ENCODE results near the gene UTS2B.

UTS2B gene, protein sequence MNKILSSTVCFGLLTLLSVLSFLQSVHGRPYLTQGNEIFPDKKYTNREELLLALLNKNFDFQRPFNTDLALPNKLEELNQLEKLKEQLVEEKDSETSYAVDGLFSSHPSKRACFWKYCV

DNA sequence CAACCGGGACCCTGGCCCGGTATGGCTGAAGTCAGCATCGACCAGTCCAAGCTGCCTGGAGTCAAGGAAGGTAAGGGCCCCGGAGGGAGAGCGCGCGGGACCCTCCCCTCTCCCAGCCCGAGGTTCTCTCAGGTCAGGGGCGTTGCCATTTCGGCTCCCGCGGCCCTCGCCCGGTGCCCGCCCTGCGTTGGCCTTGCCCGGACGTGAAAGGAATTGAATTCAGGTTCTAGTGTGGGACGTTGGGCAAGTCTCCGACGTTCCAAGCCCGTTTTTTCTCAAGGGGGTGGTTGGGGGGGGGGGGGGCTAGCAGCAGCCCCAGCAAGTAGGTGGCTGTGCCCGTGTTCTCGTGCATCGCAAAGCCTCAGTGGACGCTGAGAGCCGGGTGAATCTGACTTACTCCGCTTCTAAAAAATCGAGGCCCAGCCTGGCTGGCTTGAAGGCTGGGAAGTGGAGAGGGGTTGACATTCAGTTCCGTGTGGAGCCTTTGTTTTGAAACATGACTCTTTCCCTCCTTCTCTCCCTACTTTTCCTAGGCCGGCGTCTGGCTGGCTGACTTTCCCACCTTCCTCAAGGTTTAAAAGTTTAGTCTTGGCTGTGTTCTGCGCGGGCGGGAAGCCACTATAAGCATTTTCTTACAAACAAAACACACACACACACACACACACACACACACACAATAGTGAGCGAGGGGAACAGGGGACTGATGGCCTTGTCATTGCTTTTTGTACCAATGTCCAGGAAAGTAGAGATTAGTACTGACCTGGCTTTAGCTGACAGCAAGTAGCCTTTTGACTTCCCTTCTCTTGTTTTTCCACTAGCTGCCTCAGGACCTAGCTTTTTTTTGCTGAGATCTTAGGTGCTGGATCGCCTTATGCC, at the start of gene UTS2B:
Gene UTS2B, minus strand, starts transcription at position 873 of the 876 bp plus-strand sequence. CDS start 48,337 bp downstream, outside the sequence.
- peak; percentile 47 for DNase-seq (ENCODE audit: low spot score)

DNA sequence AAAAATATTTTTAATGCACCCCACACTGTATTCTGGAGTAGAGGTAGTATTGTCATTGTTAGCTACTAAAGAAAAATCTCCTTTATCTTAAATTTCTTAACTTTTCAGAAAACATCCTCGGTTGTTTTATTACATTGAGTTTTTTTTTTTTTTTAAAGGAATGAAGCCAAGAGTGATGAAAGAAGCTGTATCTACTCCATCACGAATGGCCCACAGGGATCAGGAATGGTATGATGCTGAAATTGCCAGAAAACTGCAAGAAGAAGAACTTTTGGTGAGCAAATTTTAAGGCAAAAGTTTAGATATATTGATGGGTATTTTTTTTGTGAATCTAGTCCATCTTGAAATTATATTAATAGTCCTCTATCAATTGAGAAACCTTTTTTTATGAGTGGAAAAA, 49.7 kb upstream of the UTS2B start:
- DNase-seq (ENCODE audit: low spot score), result no peak

DNA sequence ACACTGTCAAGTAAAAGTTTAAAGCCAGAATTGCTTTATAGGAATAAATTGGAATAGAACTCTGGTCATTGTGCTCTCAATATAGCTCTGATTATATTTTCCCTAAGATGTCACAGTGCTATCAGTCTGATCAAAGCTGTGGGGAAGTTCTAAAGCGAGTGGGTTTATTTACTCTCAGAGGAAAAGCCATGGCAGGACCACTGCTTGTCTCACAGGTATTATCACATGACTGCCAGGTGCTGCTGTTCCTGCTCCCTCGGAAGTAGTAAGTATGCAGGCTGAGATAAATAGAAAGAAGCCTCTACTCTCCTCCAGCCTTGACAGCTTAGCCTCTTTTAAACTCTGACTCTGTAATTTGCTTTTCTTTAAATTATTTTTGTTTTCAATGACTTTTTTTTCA, 49.1 kb upstream of the UTS2B start:
- DNase-seq (ENCODE audit: low spot score), result no peak

DNA sequence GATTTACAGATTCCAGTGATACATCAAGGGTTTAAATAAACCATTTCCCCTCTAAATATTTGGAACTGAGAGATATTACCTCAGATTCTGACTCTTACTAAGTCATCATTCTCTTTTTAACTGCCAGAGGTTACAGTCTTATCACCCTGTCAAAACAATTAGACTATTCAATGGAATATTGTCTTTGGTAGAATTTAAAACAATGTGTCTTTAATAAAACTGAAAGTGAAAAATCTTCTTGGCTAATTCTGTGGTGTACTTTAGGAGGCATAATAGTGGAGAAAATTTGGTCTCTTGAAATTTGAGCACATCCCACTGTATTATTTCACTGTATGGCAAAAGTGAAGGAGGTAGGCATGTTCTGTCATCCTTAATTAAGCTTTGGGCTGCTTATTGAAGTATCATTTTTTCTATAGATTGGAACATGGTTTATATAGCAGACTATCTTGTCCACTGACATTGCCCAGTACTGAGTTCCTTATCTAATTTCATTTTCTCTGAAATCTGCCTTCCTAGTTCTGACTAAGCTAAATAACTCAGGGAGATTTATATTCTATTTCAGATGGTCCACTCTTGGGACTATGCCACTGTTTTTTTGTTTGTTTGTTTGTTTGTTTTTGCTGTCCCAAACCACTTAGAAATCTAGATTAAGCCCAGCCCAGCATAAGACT, 48.0 kb upstream of the UTS2B start:
- no peak for DNase-seq (ENCODE audit: low spot score)

DNA sequence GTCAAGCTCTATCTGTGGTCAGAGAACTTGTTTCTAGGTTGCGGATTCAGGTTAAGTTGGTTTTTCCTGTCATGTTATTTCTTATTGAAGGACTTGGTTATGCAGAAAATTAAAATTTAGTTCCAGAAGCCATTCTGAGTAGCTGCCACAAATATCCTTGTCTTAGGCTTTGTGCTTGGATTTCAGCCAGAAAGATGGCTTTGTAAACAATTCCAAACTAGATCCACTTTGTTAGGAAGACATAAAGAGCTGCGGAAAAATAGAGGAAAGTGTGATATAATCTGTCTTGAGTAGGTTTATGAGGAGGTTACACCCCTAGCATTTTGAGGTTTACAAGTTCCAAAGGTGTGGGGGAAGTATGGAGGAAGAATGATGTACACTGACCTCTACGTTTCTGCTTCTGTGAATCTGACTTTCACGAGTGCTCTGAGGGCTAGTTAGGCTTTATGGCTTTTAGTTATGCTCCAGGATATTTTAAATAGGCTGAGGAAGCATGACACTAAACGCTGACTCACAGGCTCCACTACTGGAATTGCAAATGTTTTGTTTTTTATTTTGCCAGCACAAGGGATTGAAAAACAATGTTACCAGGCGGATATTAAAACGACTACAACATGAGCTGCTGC, 46.3 kb upstream of the UTS2B start:
- DNase-seq (ENCODE audit: low spot score), result no peak

DNA sequence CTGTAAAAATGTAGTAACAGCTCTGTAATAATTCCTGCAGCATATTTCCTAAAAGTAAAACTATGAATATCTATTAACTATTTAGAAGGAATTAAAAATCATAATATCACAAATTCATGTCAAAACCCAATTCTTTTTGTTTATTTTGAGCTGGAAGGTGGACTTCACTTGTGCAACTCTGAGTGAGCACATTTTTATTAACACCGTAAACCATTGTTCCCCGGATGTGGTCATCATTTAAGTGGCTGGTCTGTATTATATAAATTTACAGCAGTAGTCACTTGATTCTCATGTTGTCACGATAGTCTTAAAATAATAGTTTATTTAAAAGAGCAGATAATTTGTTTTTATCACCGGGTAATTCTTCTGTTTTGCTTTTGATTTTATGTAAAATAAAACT, 43.0 kb upstream of the UTS2B start:
- DNase-seq (ENCODE audit: low spot score), result no peak

DNA sequence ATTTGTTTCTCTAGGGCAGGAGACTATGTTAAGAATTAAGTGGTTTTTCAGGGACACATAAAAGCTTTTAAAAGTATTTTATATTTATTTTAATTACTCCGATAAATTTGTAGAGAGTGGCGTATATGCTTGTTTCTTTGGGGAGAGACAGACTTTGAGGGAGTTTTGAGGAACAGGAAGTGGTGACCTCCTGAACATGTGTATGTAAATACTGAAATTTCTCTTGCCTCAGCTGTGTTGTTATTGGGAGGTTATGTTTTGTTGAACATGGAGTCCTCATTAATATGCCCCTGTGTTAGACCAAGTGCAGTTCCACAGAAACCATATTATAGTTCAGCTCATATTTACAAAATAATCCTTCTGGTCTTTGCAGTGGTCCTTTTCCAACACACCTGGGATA, 41.8 kb upstream of the UTS2B start:
- DNase-seq (ENCODE audit: low spot score), result no peak

DNA sequence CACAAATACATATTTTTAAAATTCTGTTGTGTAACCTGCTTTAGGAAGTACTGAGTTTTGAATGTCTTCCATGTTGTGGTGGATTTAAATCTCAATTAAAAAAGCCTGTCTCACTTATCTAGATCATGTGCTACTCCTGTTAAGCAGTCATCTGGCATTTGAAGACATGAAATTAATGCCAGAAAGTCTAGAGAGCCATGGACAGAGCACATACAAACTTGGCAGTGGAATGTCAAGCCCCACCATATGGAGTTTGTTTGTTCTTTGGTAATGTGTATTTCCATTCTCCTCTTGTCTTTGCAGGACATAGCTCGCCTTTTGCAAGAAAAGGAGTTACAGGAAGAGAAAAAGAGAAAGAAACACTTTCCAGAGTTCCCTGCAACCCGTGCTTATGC, 39.3 kb upstream of the UTS2B start:
- DNase-seq (ENCODE audit: low spot score), result no peak

DNA sequence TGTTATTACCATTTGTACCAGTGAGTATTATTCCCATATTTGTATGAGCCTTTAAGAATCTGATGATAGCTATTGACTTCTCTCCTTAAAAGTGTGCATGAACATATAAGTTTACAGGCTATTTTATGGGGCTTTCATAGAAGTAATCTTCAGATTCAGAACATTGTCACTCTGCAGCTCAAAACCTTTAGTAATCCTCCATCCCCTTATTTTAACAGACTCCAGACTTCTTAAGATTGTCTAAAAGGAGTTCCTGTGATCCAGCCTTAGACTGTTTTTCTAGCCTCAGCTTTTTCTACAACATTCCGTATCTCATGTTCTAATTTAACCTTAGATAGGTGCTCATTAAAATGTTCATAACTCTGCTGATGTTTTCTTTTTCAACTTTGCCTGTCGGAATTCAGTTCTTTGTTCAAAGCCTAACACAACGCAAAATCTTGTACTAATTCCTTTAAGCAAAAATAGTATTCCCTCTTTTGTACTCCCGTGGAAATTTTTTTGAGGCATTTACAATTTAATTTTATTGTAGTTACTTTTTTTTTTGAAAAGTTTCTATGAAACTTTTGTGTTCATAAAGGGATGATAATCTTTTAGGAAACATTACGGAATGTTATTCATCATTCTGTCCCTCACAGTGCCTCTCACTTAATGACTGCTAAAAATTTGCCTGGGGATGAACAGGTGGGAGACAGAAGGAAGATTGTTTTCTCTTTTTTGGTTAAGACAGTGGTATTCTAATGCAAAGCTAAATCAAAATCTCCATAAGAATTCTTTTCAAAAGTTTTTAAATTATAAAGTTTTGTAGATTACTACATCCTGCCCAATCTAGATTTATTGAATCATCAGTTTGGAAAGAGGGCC, 38.7 kb upstream of the UTS2B start:
- no peak for DNase-seq (ENCODE audit: low spot score)

DNA sequence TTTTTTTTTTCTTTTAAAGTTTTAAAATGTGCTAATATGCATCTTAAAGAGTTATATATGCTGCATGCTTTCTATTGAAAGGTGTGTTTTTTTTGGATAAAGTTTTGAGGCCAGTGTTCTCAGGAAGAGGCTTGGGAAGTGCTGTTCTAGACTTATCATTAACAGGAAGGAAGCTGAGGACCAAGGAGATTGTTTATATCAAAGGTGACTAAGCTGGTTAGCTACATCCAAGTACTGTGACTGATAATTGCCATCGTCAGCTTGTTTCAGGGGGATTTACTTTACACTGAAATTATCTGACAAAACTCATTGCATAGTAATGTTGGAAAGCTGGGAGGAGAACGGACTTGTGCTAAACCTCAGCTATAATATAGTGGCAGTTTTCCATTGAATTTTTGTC, 36.3 kb upstream of the UTS2B start:
- DNase-seq (ENCODE audit: low spot score), result no peak

DNA sequence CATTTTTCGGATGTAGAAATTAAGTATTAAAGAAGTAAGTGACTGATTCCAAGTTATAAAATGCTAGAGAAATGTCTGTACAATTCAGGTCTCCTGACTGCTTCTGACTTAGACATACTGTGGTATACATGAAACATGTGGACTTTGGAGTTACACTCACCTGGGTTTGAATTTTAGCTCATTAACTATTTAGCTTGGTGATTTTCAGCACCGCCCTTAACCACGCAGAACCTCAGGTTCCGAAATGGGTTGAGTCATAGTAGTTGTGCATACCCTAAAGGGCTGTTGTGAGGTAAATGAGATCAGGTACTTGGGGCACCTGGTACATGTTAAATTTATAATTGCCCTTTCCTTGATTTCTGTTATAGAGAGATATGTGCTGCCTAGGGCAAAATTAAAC, 32.9 kb upstream of the UTS2B start:
- no peak for DNase-seq (ENCODE audit: low spot score)

DNA sequence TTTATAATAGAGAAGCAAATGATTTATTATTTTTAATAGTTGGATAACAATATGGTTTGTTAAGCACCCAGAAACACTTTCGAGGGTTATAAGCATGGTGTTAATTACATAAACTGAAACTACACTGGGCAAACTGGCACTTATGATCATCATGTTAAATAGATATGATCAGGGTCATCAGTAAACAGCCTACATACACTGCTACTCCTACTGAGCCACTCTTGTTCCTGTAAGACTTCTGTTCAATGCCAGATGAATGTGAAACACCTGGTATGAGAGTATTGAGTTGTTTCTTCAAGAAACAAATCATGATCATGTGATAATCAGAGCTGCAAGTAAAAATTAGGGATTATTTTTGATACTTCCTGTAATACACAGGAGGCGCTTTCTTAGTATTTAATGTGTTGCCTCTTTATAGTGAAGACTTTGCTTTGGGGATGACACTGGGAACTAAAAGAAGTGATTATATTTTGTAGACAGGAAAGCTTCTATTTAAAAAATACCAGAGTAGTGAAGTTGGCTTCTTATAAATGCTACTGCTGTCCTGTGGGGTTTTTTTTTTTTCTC, 32.3 kb upstream of the UTS2B start:
- DNase-seq (ENCODE audit: low spot score), result no peak

DNA sequence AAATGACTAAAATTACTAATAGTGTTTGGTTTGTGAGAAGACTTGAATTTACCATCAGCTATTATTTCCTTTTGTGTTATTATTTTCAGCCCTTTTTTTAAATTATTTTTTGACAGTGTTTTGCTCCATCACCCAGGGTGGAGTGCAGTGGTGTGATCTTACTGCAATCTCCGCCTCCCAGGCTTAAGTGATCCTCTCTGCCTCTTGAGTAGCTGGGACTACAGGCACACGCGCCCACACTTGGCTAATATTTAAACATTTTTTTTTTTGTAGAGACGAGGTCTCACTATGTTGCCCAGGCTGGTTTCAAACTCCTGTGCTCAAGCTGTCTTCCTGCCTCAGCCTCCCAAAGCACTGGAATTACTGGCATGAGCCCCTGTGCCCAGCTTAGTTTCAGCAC, 31.7 kb upstream of the UTS2B start:
- DNase-seq (ENCODE audit: low spot score), result no peak

DNA sequence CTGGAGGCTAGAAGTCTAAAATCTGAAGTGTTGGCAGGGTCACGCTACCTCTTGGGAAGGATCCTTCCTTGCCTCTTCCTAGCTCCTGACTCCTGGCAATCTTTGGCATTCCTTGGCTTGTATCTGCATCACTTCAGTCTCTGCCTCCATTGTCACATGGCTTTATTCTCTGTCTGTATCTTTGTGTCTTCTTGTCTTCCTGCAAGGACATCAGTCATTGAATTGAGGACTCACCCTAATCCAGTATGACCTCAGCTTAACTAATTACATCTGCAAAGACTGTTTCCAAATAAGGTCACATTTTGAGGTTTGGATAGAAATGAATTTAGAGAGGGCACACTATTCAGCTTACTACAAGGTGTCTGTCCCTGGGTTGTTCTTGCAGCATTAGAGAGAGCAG, 31.1 kb upstream of the UTS2B start:
- no peak for DNase-seq (ENCODE audit: low spot score)

DNA sequence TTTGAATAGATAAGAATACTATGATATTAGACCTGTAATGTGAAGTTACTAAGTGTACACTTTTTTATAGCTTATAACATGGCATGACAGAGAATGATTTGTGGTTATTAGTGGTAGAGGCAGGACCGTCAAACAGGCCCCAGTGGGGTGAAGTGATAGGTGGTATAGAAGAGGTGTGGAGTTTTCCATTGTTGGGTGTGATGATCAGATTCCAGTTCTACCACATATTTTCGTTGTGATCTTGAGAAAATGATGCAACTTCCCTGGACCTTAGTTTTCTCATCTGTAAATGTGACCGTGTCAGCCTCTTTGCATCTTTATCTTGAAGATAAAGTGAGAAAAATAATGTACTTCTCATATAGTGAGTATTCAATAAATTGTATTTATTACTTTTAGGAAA, 30.3 kb upstream of the UTS2B start:
- no peak for DNase-seq (ENCODE audit: low spot score)

DNA sequence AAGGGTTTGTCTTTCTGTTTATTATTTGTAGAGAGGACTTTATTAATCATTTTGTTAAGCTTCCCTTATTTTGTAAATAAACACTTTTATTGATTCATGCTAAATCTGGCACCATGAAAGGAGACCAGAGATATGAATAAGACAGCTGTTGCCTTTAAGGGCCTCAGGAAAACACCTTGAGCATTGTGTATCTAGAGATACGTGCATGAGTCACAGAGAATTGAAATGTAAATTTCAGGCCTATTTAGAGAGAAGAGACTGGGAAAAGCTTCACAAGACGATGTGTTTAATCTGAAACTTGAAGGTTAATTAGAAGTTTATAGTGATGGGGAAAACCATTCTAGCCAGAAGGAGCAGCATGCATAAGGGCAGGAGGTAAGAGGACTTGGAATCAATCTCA, 28.6 kb upstream of the UTS2B start:
- no peak for DNase-seq (ENCODE audit: low spot score)

DNA sequence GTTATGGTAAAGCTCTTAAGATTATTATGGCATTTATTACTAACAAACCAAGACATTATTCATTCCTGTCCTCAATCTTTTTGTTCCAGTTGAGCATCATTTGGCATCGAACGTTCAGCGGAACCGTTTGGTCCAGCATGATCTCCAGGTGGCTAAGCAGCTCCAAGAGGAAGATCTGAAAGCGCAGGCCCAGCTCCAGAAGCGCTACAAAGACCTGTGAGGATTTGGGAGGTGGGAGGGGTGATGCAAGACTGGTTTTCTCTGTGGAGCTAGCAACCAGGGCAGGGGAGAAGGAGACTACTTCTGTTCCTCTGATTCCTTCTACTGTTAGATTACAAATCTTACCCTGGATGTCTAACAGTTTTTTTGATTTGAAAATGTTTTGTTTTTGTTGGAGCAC, 27.6 kb upstream of the UTS2B start:
- no peak for DNase-seq (ENCODE audit: low spot score)

DNA sequence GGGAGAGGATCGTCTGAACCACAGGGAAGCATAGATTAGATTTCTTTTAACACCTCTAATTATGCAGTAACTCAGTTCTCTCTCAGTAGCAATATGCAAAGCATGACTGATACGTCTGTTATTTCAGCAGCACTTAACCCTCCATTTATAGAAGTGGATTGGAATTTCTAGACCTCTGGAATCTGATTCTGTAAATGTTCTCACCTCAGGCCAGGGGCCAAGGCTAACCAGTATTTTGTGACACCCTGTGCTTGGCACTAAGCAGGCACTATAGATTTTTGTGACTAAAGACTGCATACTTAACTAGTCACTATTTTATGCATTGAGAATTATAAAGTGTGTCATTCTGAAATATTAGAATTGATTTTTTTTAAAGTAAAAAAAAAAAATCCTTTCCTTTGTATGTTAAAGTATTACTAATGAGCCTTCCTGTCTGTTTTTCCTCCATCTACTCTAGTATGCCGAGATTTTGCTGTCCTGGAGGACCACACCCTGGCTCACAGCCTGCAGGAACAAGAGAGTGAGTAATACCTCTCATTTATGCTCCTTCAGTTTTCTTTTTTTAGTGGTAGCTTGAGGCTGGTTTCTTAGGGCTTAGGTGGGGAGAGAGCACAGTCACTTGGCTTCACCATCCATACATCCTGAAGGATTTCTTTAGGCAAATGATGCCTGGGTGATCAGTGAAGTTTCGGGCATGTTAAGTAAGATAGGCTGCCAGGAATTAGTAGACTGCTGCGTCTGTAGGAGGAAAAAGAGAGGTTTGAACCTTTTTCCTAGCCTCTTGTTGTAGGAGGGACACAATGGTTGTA, 26.5 kb upstream of the UTS2B start:
- DNase-seq (ENCODE audit: low spot score), result no peak

DNA sequence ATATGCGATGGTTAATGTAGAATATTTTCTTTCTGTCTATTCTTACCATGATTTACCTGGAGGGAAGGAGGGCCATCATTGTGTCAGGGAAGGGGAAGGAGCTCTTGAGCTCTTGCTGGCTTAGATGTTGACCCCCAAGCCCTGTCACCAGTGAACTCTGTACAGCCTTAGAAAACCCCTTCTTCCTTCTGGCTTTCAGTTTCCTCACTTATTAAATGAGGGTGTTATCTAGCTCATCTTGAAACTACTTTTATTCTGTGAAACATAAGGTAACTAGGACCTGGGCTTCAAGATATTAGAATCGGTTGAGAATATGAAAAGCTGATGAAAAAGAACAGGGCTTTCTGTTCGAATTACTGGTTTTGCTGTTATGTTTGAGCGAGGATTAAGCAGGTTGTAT, 25.1 kb upstream of the UTS2B start:
- no peak for DNase-seq (ENCODE audit: low spot score)

DNA sequence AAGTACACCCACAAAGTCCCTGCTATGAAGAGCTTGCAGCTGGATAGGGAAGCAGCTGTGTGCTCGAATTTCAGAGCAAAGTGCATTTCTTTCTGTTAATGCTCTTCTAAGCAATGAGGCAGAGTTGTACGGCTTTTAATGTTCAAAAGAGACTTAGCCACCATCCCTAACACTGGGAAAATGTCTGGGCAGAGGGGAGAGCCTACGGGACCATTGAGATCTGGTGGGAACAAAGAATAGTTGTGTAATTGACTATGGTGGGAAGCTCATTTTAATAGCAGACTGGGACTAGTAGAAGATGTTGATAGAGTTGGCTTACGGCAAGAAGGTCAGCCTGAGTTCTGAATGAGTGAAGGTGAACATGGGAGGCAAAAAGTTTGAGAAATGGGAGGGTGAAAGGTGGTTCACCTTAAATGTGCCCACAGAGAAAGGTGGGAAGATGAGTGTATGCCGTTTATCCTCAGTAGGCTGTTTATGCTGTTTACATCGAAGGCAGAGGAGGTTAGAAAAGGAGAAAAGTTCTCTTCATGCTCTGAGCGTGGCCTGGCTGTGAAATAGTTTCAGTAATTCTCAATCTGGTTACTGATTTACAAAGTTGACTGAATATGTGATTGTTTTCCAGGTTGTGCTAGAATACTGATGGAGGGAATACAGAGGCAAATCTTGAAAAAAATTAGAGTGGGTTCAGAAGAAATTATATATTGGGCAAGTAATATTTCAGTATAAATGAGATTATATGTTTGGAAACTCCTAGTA, 22.9 kb upstream of the UTS2B start:
- no peak for DNase-seq (ENCODE audit: low spot score)

All from HuH-7 (cell line).